ENCODE data around the gene SYP.
"Not testable (repeated sequence)": the region's sequence is repeated elsewhere in the genome, so short reads cannot be mapped to it uniquely, and the experiment has no call there.

The SYP gene

GRCh38 chrX:49189606-49190005, 10.4 kb downstream of the SYP start:
- no peak for DNase-seq (ENCODE audit: low spot score)

- DNase-seq (ENCODE audit: low spot score) = no peak
Observed at GRCh38 chrX:49188468-49189076, 11.4 kb downstream of the SYP start.

GRCh38 chrX:49187526-49187925, 12.5 kb downstream of the SYP start:
- no peak for DNase-seq (ENCODE audit: low spot score)

- no peak for DNase-seq (ENCODE audit: low spot score)
Observed at GRCh38 chrX:49187028-49187394, 13.0 kb downstream of the SYP start.

- DNase-seq (ENCODE audit: low spot score) = peak; percentile 74
Observed at GRCh38 chrX:49186125-49187027, 13.6 kb downstream of the SYP start, which contains the start of gene PRICKLE3. PRICKLE3 (minus strand) TSS chrX:49186373; CDS start chrX:49186297, 76 bp downstream.

GRCh38 chrX:49184294-49185281, 15.4 kb downstream of the SYP start:
- DNase-seq (ENCODE audit: low spot score) = peak; percentile 89

GRCh38 chrX:49183701-49184281, 16.2 kb downstream of the SYP start:
- DNase-seq (ENCODE audit: low spot score) = no peak

- no peak for DNase-seq (ENCODE audit: low spot score)
Observed at GRCh38 chrX:49179358-49179757, 20.6 kb downstream of the SYP start.

- no peak for DNase-seq (ENCODE audit: low spot score)
Observed at GRCh38 chrX:49178537-49178936, 21.5 kb downstream of the SYP start.

- no peak for DNase-seq (ENCODE audit: low spot score)
Observed at GRCh38 chrX:49177873-49178480, 22.0 kb downstream of the SYP start.

GRCh38 chrX:49177338-49177833, 22.6 kb downstream of the SYP start:
- DNase-seq (ENCODE audit: low spot score) = no peak

GRCh38 chrX:49176421-49177326, 23.3 kb downstream of the SYP start:
- DNase-seq (ENCODE audit: low spot score) = no peak

GRCh38 chrX:49175435-49176274, 24.3 kb downstream of the SYP start:
- no peak for DNase-seq (ENCODE audit: low spot score)

GRCh38 chrX:49174723-49175122, 25.3 kb downstream of the SYP start:
- DNase-seq (ENCODE audit: low spot score) = no peak

GRCh38 chrX:49173544-49173943, 26.4 kb downstream of the SYP start:
- DNase-seq (ENCODE audit: low spot score) = not testable (repeated sequence)

- peak; percentile 73 for DNase-seq (ENCODE audit: low spot score)
Observed at GRCh38 chrX:49172280-49172780, 27.7 kb downstream of the SYP start.

- peak; percentile 46 for DNase-seq (ENCODE audit: low spot score)
Observed at GRCh38 chrX:49171752-49172279, 28.2 kb downstream of the SYP start, which contains the start of gene PLP2. PLP2 (plus strand) TSS chrX:49171898; CDS start chrX:49172001, 103 bp downstream.

- DNase-seq (ENCODE audit: low spot score) = no peak
Observed at GRCh38 chrX:49167740-49168108, 32.3 kb downstream of the SYP start.
